GM19467 (cell line): ENCODE data around the gene BCS1L.

ENCODE experiments used
- ATAC-seq: cut with Tn5 transposase; IDR thresholded peaks from one replicate; pipeline ENCODE4 v1.9.1; 2021; ENCODE audit warnings: mild to moderate bottlenecking, moderate library complexity; ENCODE audit not compliant: unreplicated experiment

BCS1L gene

DNA sequence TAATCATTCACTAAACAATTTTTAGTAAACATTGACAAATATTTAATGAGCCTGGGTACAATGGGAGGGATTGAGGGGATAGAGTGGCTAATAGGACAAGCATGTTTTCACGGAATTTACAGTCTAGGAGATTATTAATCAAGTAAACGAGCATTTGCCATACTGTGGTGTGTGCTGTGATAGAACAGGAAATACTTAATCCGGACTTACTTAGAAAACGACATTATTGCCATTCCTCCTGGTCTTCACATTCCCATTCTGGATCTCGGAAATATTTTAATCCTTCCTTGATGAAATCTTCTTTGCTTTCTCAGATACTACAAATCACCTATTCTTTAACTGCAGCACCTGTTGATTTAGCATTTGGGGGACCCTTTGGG is 52.1 kb downstream of the BCS1L start:
- no peak for ATAC-seq
